Left colon (tissue), 2 donors: ENCODE data around the gene ITPRIP. TPM values are rescaled to one million over a fixed set of nuclear protein-coding genes. Genes with fewer than 3 reads are reported as not detected.
A peak's percentile ranks its signal among the peaks of the same experiment; 100 is the strongest.

Experiments used
- ATAC-seq: fragments of 200-7000 bp; cut with Tn5 transposase; one replicate; pipeline ENCODE4 v1.9.1; 2020; ENCODE audit warnings: mild to moderate bottlenecking, moderate library complexity
- DNase-seq, 2 donors: peaks; one replicate each; pipeline ENCODE4 v3.0.0-alpha.2; 2020
- intact Hi-C, 2 donors: fragments of 100-400 bp; cut with DNase I in 1 of 2; cut with micrococcal nuclease in 1 of 2; formaldehyde crosslinking; loops; one replicate each; pipeline versions ENCODE4 v1.11.2 to v1.14.0; 2022; cut with DNase I, micrococcal nuclease
- long read RNA-seq: library from polyadenylated mRNA; unstranded; transcript quantifications from one replicate; pipeline ENCODE4 v2.0.0, GENCODE V29; 2021
- total RNA-seq, 2 donors: library from RNA; stranded (reverse); fragmentation: NEBNext Ultra II Directional; extraction: Animal tissue kit (Norgen Biotek cat#: 25700); gene quantifications; one replicate each; pipeline ENCODE4 v1.2.1, GENCODE V29; 2021
- donor health status: DM: no; HTN: no; CAD: no.
- donor health status: DM: yes; HTN: yes; CAD: no.

Gene ITPRIP, protein sequence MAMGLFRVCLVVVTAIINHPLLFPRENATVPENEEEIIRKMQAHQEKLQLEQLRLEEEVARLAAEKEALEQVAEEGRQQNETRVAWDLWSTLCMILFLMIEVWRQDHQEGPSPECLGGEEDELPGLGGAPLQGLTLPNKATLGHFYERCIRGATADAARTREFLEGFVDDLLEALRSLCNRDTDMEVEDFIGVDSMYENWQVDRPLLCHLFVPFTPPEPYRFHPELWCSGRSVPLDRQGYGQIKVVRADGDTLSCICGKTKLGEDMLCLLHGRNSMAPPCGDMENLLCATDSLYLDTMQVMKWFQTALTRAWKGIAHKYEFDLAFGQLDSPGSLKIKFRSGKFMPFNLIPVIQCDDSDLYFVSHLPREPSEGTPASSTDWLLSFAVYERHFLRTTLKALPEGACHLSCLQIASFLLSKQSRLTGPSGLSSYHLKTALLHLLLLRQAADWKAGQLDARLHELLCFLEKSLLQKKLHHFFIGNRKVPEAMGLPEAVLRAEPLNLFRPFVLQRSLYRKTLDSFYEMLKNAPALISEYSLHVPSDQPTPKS
- 1 to 10 TPM; 5.0 to 5.1 TPM for total RNA-seq
- long read RNA-seq, full-length matches to known transcripts: 5 of 11 reads
- long read RNA-seq, partial matches to known transcripts: 0 of 11 reads
- long read RNA-seq, other reads (novel, unspliced or antisense): 6 of 11 reads

DNA sequence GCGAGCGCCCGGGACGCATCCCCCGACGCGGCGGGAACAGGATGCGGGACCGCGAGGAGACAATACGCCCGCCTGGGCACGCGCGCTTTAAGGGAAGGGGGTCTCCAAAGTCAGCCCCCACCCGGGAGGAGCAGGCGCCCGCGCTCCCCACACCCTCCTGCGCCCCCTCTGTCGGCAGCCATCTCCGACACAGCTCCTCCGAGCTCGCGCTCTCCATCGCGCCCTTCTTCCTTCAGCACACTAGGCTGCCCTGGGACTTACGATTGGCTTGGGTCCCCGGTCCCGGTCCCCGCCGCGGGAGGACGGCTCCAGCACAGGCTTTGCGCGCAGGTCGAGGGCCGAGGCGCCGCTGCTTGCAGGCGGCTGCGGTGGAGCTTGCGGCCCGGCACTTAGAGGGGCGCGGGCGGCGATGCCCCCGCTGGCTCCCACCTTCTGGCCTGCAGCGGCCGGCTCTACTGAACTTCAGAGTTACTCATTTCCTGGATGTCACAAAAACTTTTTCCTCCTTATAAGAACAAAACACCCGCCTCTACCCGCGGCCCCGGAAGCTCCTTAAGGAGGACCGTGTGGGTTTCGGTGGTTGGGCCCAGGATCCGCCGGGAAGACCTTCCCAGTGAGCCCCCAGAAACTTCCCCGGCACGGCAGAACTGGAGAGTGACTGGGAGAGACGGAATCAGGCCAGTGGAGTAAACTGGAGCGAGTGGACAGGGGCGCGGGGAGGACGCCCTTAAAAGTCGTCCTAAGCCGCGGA, at the start of gene ITPRIP:
ITPRIP (minus strand) TSS at position 481 of the 751 bp plus-strand sequence. CDS start 22,414 bp downstream, outside the sequence.
- DNase-seq (peak; percentile 77 to 82), ATAC-seq (peak; percentile 77)
- intact Hi-C loops: no loop called here

DNA sequence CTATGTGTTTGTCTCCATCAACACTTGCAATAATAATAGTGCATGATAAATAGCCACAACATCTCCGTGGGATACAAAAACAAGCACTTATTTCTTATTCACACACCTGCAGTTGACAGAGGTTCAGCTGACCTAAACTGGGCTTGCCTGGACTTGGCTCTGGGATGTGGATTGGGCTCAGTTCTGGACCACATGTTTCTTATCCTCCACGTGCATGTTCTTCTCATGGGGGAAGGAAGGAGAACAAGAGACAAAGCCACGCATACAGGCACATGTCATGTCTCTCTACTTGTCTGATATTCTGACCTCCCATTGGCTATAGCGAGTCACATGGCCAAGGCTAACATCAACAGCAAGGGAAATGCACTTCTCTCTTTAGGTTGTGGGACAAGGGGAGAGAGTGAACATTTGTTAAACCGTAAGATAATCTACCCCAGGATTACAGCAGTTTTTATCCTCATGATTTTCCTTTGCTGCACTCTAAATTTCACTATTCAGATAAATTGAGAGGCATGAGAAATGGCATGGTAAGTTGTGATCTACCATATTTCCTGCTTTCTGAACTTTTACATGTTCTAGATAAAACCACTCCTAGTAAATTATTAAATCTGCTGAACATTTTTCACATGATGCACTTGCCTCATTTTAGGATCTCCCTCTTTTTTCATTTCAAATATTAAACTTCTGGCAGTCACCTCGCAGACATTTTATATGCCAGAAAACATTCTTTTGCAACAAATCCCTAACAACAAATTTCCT, 49.0 kb upstream of the ITPRIP start:
- intact Hi-C loops: no loop called here
- DNase-seq: no peak
- ATAC-seq: no peak

DNA sequence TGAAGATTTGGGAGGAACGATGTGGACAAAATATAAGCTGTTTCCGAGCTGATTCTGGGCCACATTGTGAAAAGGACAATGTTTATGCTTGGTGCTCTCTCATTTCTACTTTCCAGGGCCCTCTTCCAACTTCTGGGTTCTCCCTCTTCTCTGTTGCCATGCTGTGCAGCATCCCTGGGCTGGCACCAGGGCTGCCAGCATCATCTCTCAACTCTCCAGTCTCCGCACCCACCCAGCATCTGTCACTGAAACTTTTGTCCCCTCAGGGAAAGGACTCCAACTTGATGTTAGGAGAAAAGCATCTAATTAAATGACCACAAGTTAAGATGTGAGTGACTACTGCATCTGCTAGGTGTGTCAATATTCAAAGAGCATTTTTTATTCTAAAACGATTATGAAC, 42.1 kb upstream of the ITPRIP start:
- ATAC-seq (no peak), DNase-seq (no peak)
- intact Hi-C loops: no loop called here

DNA sequence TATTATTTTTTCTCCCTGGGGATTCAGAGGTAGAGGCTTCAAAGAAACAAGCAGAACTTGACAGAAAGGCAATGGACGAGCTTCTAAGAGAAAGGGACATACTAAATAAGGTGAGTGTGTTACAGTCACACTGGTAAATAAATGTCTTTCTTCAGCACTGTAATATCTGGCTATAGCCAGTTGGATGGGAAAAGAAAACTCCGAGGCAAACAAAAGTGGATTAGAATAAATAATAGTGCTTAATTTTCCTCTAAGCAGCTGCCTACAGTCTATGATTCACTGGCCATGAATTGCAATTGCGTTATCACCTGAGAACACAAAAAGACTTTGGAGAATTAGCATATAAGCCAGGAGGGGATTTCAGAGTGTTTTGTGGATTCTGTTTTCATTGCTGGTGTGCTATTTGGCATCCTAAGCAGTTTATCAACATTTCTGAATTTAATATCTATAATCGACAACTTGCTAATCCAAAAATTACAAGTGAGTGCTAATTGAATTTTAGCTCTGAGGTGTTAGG, 38.6 kb upstream of the ITPRIP start:
- DNase-seq (no peak), ATAC-seq (no peak)

DNA sequence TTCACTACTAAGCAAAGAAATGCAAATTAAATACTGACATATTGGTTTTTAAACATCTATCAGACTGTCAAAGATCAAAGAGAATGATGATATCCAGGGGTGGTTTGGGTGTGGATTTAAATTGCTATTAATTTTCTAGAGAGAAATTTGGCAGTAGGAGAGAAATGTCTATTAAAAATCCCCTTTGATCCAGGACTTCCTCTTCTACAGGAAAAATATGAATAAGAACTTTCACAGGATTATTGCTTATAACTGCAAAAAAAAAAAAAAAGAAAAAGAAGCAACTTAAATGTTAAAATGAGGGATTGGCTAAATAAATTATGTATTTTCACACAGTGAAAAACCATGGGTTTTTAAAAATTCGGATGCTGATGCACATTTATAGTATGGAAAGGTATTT, 36.3 kb upstream of the ITPRIP start:
- intact Hi-C loops: no loop called here
- DNase-seq: no peak
- no peak for ATAC-seq

More for the DNA sequence above, 38.6 kb upstream of the ITPRIP start:
- intact Hi-C loops: no loop called here

DNA sequence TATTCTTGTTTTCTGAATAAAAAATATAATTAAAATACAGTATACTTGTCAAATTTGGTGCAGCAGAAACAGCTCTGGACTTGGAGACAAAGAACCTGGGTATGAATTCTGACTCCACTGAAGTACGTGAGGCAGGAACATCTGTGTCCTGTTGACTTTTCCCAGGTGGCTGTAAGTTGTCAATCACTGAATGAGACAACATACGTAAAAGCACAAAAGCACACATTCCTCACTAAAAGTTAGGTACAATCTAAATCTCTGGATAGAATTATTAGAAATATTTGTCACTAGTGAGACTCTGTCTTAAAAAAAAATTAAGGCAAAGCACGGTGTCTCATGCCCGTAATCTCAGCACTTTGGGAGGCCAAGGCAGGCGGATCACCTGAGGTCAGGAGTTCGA, 33.5 kb upstream of the ITPRIP start:
- DNase-seq (no peak), ATAC-seq (no peak)
- intact Hi-C loops: no loop called here

DNA sequence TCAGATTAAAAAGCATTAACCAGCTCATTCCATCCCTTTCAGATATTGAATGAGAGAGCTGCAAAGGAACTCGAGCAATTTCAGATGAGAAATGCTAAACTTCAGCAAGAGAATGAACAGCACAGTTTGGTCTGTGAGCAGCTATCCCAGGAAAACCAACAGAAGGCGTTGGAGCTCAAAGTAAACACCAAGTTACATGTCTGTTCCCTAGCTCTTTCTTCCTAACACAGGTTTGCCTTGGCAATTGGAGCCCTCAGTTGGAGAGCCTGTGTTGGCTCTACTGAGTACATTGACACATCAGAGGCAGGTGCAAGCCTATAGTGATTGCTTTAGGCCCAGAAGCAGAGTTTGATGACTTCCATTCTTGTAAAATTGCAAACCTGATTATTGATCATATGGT, 30.1 kb upstream of the ITPRIP start:
- DNase-seq: no peak
- intact Hi-C loops: no loop called here
- no peak for ATAC-seq

DNA sequence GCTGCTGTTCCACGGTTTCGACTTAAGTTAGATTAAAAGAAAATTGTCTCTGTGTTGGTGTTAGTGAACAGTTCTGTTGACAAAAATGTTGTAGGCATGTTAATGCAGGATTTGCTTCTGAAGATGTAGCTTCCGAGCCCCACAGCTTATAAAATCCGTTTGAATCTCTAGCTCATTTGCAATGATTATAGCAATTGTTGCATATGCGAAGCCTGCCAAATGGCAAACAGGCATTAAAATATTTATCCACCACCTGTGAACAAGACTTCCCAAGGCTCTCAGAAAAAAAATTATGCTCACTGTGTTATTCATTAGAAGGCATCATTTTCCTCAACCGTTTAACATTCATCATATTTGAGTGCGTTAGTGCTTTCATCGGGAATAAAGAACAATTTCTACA, 29.6 kb upstream of the ITPRIP start:
- no peak for DNase-seq
- intact Hi-C loops: no loop called here
- no peak for ATAC-seq

DNA sequence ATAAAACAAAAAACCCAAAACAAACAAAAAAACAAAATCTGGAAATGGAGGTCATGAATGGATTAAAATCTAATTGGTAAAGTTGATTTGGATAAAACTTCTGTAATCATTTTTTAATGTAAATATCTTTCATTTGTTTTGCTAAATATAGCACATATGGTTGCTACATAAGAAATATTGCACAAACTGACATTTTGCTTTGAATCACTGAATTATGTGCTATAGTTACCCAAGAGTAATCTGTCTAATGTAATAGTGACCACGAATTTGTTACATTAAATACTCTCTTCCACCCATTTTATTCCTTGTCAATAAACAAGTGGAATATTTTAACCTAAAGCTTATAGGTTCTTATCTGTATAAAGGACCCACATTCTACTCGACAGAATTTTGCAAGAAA, 21.5 kb upstream of the ITPRIP start:
- ATAC-seq: no peak
- no peak for DNase-seq
- intact Hi-C loops: no loop called here

DNA sequence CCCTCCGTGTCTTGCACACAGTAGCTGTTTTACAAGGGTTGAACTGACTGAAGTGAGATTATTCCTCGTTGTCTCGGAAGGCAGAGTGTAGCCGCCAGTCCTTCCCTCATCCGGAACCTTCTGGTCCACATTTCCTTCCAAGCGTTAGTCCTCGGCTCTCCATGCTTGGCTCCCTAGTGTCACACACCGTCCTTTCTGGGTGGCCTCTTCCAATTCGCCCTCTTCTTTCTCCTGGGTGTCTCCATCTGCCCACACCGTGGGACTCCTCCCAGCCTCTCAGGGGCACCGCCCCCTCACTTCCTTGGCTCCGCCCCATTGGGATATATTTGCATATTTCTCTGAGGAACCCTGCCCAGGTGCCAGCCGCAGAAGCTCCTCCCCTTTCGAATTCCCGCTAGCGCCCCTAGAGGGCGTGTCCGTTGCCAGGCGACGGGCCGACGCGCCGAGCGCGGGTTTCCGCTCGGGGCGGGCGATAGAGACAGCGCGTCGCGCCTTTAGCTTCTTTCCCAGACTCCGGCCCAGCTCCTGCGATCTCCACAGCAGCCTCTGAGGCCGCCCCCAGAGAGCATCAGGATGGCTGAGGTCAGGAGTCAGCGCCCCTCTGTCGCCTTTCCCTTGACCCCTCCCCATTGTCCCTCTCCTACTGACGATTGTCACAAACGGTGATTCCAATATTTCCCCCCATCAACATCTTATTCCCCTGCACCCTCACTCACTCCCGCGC, 15.2 kb upstream of the ITPRIP start, which contains the start of gene CFAP58:
CFAP58 (plus strand) TSS at position 509 of the 724 bp plus-strand sequence; CDS start at position 574, 65 bp downstream.
- intact Hi-C loops: loop anchor here in 1 of 2 donors (5.0 kb wide), 1 partner anchor 61 kb away; no protein-coding TSS in a partner anchor
- ATAC-seq: peak; percentile 98
- DNase-seq: peak; percentile 94 to 95

DNA sequence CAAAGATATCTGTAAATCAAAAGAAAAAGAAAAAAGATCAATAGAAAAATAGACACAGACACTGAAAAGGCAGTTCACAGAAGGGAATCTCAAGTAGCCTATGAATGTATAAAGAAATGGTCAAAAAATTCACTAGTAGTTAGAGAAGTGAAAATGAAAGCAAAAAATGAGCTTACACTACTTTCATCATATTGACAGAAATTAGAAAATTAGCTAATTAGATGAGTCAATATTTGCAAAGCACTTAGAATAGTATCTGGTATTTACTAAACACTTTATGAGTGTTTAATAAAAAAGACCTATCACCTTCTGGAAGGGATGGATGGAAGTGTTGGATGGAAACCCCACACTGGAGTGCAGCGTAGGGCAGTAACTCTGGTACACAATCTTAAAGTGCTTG, 13.7 kb upstream of the ITPRIP start:
- intact Hi-C loops: loop anchor here in 1 of 2 donors (5.0 kb wide), 1 partner anchor 60 kb away; no protein-coding TSS in a partner anchor

DNA sequence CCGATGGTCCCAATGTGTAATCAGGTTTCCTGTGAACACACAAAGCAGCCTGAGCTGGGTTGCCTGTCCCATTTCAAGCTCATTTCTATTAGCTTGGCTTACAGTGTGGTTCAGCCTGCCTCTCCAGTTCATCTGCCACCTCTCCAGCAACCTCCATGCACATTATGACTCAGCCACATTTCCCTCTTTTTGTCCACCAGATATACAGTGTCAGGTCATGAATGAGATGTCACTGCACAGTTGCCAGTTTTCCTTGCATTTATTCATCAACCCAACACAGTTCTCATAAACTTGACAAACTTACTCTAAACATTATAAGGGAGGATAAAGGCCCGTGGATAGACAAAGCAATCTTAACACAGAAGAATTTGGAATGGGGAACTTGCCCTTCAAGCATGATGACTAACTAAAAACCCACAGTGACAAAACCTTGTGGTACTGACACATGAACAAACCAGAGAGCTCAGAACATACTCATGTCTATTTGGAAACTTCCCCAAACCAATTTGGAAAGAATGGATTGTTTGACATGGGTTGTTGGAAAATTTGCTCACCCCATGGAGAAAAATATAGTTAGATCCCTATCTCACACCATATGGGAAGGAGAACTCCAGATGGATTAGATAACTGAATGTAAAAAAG, 12.9 kb upstream of the ITPRIP start:
- DNase-seq: no peak
- ATAC-seq: no peak
- intact Hi-C loops: loop anchor here in 1 of 2 donors (5.0 kb wide), 1 partner anchor 59 kb away; no protein-coding TSS in a partner anchor

More for the DNA sequence above, 13.7 kb upstream of the ITPRIP start:
- ATAC-seq: no peak
- DNase-seq: no peak

DNA sequence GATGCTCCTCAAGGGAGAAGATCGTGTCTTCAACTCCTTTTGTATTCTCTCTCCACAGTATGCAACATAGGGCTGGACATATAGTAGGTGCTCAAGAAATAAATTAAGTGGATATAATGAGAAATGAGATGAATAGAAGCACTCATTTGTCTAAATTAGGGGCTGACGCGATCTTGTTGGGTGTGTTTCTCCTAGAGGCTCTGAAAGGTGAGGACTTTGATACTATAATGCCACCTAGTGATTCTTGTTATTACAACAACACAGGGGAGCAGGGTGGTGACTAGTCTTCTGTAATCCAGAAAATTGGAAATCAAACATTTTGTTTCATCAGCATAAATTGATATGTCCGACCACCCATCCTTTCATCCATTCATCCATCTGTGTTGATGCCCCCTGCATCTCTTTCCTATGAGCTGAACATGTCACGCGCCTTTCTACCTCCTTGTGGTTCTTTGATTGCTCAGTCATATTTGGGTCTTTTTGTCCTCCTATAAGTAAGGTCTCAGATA, 11.9 kb upstream of the ITPRIP start:
- ATAC-seq (peak; percentile 60), DNase-seq (peak in 1 of 2 donors; percentile 16)
- intact Hi-C loops: loop anchor here in 1 of 2 donors (5.0 kb wide), 1 partner anchor 58 kb away; no protein-coding TSS in a partner anchor

DNA sequence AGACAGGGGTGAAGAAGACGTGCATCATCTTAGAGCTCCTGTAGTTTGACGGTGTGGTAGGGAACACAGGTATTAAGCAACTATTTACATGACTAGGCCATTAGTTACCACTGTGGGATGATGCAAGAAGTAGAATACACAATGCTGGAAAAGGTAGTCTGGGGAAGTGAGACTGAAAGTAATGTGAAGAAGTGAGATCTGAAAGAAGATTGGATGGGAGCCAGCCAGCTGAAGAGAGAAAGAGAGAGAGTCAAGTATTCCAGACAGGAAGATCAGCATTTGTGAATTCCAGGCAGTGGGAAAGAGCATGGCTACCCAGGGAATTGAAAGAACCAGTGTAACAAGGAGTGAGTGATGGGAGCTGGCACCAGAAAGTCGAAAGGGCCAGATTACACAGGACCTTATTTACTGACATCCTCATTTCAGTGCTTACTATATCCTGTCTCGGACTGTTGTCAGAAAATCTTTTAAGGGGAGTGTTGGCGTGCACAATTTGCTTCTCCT, 11.4 kb upstream of the ITPRIP start:
- intact Hi-C loops: loop anchor here (5.0 kb wide), 2 partner anchors 42 to 57 kb away; no protein-coding TSS in a partner anchor
- DNase-seq (peak in 1 of 2 donors; percentile 8), ATAC-seq (no peak)

DNA sequence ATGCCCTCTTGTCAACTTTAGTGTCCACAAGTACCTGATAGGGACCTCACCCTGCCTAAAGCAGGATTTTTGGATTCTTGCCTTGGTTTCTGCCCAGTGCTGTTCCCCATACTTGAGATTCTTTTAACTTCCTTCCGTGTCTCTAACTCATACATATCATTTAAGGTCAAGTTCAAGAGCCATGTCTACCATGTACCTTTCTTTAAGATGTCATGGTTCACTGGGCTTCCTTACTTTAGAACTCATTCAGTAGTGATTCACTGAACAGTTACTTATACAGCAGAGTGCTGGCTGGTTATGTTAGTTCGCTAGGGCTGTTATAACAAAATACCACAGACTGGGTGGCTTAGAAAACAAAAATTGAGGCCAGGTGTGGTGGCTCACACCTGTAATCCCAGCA, 10.3 kb upstream of the ITPRIP start:
- ATAC-seq (no peak), DNase-seq (no peak)
- intact Hi-C loops: loop anchor here (5.0 kb wide), 1 partner anchor 41 kb away; no protein-coding TSS in a partner anchor

DNA sequence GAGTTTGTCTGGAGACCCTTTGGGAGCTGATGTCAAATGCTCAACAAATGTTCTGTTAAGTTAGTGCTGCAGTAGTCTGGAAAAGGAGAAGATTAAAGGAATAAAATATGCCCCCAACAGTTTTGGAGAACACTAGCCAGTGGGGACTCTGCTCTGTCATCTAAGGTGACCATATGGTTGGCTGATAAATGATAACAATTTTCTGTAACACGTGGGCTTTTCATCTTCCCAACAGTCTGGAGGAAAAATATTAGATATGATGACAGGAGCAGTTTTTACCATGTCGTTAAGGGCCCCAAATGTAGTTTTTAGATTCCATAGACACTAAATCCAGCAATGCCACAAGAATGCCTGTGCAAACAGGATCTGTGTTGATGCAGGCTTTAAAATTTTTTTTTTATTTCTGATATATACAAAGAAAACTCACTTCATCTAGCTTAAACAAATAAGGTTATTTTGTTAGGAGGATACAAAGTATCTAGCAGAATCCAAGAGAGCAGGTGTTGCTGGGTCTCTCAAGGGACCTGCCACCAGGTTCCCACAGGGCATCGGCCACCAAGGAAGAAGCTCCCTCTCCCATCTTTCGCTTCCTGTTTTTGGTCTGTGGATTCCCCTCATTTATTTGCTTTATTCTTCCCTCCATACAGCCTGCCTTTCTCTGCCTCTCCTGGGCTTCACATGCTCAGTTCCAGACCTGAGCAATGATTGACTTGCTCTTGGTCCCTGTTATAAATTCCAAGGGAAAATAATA, 9.2 kb upstream of the ITPRIP start:
- ATAC-seq (no peak), DNase-seq (no peak)
- intact Hi-C loops: loop anchor here (5.0 kb wide), 1 partner anchor 40 kb away; no protein-coding TSS in a partner anchor
